Ishikawa (cell line): ENCODE data around the gene LIME1.

Experiments used
- CEBPB ChIP-seq: IDR thresholded peaks from 2 replicates; pipeline ENCODE4 v1.6.1; 2012
- CREB1 ChIP-seq: IDR thresholded peaks from 2 replicates; pipeline ENCODE4 v1.6.1; 2012; ENCODE audit warnings: low read depth
- EGR1 ChIP-seq: IDR thresholded peaks from 2 replicates; pipeline ENCODE4 v1.6.1; 2012
- EP300 ChIP-seq: IDR thresholded peaks from 2 replicates; pipeline ENCODE4 v1.6.1; 2012; ENCODE audit warnings: borderline replicate concordance
- FOXM1 ChIP-seq: IDR thresholded peaks from 2 replicates; pipeline ENCODE4 v1.6.1; 2012; ENCODE audit warnings: low read depth, borderline replicate concordance
- MAX ChIP-seq: IDR thresholded peaks from 2 replicates; pipeline ENCODE4 v1.6.1; 2012
- NFIC ChIP-seq: IDR thresholded peaks from 2 replicates; pipeline ENCODE4 v1.6.1; 2012
- RAD21 ChIP-seq: IDR thresholded peaks from 2 replicates; pipeline ENCODE4 v1.6.1; 2012; ENCODE audit warnings: low read depth
- REST ChIP-seq: IDR thresholded peaks from 2 replicates; pipeline ENCODE4 v1.6.1; 2012; ENCODE audit warnings: low read depth, mild to moderate bottlenecking
- TAF1 ChIP-seq: IDR thresholded peaks from 2 replicates; pipeline ENCODE4 v1.6.1; 2012; ENCODE audit warnings: low read depth, mild to moderate bottlenecking
- TCF12 ChIP-seq: IDR thresholded peaks from 2 replicates; pipeline ENCODE4 v1.6.1; 2012; ENCODE audit warnings: low read depth
- TEAD4 ChIP-seq: IDR thresholded peaks from 2 replicates; pipeline ENCODE4 v1.6.1; 2012
- USF1 ChIP-seq: IDR thresholded peaks from 2 replicates; pipeline ENCODE4 v1.6.1; 2012
- YY1 ChIP-seq: IDR thresholded peaks from 2 replicates; pipeline ENCODE4 v1.6.1; 2012; ENCODE audit warnings: low read depth
- ZBTB7A ChIP-seq: IDR thresholded peaks from 2 replicates; pipeline ENCODE4 v1.6.1; 2012; ENCODE audit warnings: low read depth

Gene LIME1

GRCh38 chr20:63744158-63744557 lies 7.7 kb downstream of the LIME1 start:
- TF ChIP-seq USF1 (no peak), EP300 (no peak), CEBPB (no peak), MAX (no peak), TCF12 (no peak), TEAD4 (no peak), EGR1 (no peak), YY1 (no peak)

- TF ChIP-seq CREB1 (no peak), TEAD4 (no peak), FOXM1 (no peak), EGR1 (no peak), NFIC (no peak)
Observed at GRCh38 chr20:63744574-63745423, 8.3 kb downstream of the LIME1 start.

- TF ChIP-seq NFIC, result no peak
- TF ChIP-seq EP300, result no peak
- no peak for TF ChIP-seq USF1
Observed at GRCh38 chr20:63745424-63745805, 9.0 kb downstream of the LIME1 start.

- TF ChIP-seq USF1 (no peak), MAX (no peak), RAD21 (no peak), NFIC (no peak), FOXM1 (no peak), TAF1 (no peak), YY1 (no peak), CREB1 (no peak), TCF12 (no peak), EP300 (no peak), ZBTB7A (no peak)
Observed at GRCh38 chr20:63745961-63746731, 9.7 kb downstream of the LIME1 start.

- TF ChIP-seq EGR1 (no peak), FOXM1 (no peak), RAD21 (no peak), REST (no peak), TCF12 (no peak), NFIC (no peak), TEAD4 (no peak), CREB1 (no peak)
Observed at GRCh38 chr20:63746751-63747315, 10.4 kb downstream of the LIME1 start.

GRCh38 chr20:63747622-63748069 lies 11.2 kb downstream of the LIME1 start:
- no peak for TF ChIP-seq EGR1
- no peak for TF ChIP-seq USF1
- no peak for TF ChIP-seq ZBTB7A
- no peak for TF ChIP-seq CREB1
- TF ChIP-seq MAX, result no peak
- no peak for TF ChIP-seq CEBPB
- TF ChIP-seq EP300, result no peak
- no peak for TF ChIP-seq FOXM1
- TF ChIP-seq TCF12, result no peak
- TF ChIP-seq RAD21, result no peak
- no peak for TF ChIP-seq REST
- no peak for TF ChIP-seq YY1
- TF ChIP-seq TEAD4, result no peak
- no peak for TF ChIP-seq NFIC
- no peak for TF ChIP-seq TAF1
